HG02970 (cell line): Measurements from ENCODE around the gene SLBP.
A peak's percentile ranks its signal among the peaks of the same experiment; 100 is the strongest.

Experiments used
- ATAC-seq: cut with Tn5 transposase; IDR thresholded peaks from one replicate; pipeline ENCODE4 v1.9.1; 2021; ENCODE audit warnings: mild to moderate bottlenecking, moderate library complexity, moderate number of reproducible peaks; ENCODE audit not compliant: unreplicated experiment, low FRiP score

SLBP gene

GRCh38 chr4:1712216-1713002, at the start of gene SLBP:
SLBP (minus strand) TSS chr4:1712319; CDS start chr4:1712188, 131 bp downstream.
- peak; percentile 76 for ATAC-seq

GRCh38 chr4:1761130-1761689, 49.1 kb upstream of the SLBP start:
- ATAC-seq: no peak

- ATAC-seq: no peak
These were observed 48.5 kb upstream of the SLBP start for GRCh38 chr4:1760521-1761071.

GRCh38 chr4:1759818-1760223, 47.7 kb upstream of the SLBP start:
- no peak for ATAC-seq

GRCh38 chr4:1759170-1759817, 47.2 kb upstream of the SLBP start:
- ATAC-seq: no peak

- ATAC-seq: no peak
These were observed 46.4 kb upstream of the SLBP start for GRCh38 chr4:1758306-1759121.

GRCh38 chr4:1757836-1758235, 45.7 kb upstream of the SLBP start:
- ATAC-seq: no peak

GRCh38 chr4:1756893-1757779, 45.0 kb upstream of the SLBP start:
- ATAC-seq: no peak

- ATAC-seq: no peak
These were observed 44.0 kb upstream of the SLBP start for GRCh38 chr4:1756079-1756478.

GRCh38 chr4:1755297-1755696, 43.2 kb upstream of the SLBP start:
- no peak for ATAC-seq

GRCh38 chr4:1754336-1754735, 42.2 kb upstream of the SLBP start:
- ATAC-seq: no peak

- ATAC-seq: no peak
These were observed 41.7 kb upstream of the SLBP start for GRCh38 chr4:1753697-1754311.

GRCh38 chr4:1753294-1753696, 41.2 kb upstream of the SLBP start:
- ATAC-seq: no peak

GRCh38 chr4:1752284-1753041, 40.3 kb upstream of the SLBP start:
- no peak for ATAC-seq

GRCh38 chr4:1751919-1752283, 39.8 kb upstream of the SLBP start:
- ATAC-seq: no peak

- no peak for ATAC-seq
These were observed 39.2 kb upstream of the SLBP start for GRCh38 chr4:1751155-1751918.

- ATAC-seq: no peak
These were observed 38.4 kb upstream of the SLBP start for GRCh38 chr4:1750381-1751154.
